GM12872 (cell line): ENCODE measurements around the gene PDGFB.
A peak's percentile ranks its signal among the peaks of the same experiment; 100 is the strongest.

Experiments used
- TF ChIP-seq, protein P1 (sequence below): IDR thresholded peaks from 3 replicates; pipeline ENCODE4 v1.5.1; 2011; ENCODE audit warnings: low read depth, mild to moderate bottlenecking, low read length, moderate library complexity; ENCODE audit not compliant: insufficient read depth

Gene PDGFB

DNA sequence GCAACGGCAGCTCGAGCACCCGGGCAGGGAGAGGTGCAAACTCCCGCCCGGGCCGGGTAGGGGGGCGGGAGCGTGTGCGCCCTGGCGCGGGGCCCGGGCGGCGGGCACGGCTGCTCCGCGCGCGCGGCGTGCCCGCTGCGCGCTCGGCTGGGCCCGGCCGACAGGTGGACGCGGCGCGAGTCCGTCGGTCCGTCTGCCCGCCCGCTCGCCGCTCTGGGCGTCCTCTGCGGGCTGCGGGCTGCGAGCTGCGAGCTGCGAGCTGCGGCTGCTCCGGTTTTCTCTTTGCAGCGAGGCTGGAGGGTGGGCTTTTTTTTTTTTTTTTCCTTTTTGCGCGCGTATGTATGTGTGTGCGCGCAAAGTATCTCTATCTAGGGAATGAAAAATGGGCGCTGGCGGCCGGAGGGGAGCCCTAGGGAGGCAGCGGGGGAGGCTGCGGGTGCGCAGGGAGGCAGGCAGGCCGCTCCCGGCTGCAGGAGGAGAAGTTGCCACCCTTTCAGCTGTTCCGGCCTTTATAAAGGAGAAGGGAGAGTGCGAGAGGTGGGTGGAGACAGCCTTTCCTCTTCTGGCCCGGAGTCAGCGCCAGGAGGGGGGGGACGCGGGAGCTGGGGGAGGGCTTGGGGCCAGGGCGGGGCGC is at the start of gene PDGFB:
TSS of gene PDGFB (minus strand) at position 487 of the 634 bp plus-strand sequence. CDS start 1,019 bp downstream, outside the sequence.
- TF ChIP-seq, protein P1, sequence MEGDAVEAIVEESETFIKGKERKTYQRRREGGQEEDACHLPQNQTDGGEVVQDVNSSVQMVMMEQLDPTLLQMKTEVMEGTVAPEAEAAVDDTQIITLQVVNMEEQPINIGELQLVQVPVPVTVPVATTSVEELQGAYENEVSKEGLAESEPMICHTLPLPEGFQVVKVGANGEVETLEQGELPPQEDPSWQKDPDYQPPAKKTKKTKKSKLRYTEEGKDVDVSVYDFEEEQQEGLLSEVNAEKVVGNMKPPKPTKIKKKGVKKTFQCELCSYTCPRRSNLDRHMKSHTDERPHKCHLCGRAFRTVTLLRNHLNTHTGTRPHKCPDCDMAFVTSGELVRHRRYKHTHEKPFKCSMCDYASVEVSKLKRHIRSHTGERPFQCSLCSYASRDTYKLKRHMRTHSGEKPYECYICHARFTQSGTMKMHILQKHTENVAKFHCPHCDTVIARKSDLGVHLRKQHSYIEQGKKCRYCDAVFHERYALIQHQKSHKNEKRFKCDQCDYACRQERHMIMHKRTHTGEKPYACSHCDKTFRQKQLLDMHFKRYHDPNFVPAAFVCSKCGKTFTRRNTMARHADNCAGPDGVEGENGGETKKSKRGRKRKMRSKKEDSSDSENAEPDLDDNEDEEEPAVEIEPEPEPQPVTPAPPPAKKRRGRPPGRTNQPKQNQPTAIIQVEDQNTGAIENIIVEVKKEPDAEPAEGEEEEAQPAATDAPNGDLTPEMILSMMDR: no peak

DNA sequence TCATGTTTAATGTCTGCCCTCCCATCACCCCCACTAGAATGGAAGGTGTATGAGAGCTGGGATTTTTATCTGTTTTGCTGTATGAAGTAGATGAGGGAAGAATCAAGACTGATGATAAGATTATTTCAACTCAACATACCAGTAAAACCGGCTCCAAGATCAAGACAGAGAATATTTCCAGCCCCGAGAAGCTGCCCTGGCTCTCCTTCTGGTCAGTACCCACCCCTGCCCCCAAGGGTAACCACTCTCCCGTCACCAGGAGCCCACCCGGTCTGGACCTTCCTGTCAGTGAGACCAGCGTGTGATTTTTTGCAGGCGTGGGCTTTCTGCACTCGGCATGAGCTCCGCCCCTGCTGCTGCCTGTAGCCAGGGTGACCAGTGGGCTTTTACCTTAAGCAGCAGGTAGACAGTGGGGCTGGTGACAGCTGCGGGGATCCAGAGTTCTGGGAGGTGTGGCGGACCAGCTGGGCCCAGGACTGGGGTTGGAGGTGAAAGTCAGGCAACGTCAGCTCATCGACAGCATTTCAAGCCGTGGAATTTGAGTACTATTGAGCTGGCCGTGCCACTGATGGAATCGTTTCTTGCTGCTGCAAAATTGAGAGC is 49.1 kb upstream of the PDGFB start:
- TF ChIP-seq, protein P1: no peak

DNA sequence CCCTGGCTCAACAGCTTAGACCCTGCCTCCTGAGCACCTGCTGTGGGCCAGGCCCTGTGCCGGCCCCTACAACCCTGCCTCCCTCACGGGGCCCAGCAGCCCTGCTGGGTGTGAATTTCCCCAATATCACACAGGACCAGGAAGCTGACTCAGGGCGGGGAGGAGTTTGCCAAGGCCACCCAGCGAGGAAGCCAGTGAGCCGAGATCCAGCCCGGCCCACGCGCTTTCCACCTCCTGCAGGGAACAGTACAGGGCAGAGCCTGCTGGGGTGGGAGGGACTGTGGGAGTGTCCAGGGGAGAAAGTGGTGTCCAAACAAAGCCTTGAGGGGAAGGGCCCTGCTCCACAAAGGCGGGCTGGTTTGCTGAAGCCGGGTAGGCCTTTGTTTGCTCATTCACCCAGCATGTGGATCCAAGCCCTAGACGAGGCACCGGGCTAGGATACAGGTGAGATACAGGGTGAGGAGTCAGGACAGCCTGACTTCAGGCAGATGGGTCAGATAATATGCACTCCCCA is 47.8 kb upstream of the PDGFB start:
- TF ChIP-seq, protein P1: no peak

DNA sequence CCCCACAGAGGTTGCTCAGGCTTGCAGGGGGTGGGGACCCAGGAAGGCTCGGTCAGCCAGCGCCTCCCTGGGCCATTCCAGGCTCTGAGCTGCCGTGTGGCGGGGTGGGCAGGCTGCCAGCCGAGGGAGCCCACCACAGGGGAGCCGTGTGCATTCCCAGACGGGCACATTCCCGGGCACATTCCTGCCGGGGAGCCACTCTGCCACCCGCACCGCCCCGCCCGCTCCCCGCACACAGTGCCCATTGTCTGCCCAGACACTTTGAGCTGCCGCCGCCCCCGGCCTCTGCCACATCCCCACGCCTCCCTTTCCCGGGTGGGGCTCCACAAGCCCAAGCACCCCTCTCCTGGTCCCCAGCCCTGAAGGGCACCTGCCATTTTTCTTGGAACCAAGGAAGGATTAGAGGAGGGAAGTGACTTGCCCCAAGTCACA is 47.3 kb upstream of the PDGFB start:
- TF ChIP-seq, protein P1: no peak

DNA sequence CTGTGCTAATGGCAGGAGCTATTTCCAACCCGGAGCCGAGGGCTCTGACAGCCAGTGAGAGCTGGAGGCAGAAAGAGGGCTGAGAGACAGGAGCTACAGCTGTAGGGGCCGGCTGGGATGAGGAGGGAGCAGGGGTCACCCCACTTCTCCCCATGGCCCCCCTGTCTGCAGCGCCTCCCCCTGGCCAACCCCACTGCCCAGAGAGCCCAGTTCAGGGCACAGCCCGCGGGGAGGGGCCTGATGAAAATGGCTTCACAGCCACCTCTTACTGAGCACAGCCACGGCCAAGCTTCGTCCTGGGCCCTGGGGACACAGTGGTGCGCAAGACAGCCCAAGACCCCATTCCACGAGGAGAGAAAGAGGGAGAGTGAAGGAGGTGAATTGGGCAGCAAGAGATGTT is 46.7 kb upstream of the PDGFB start:
- TF ChIP-seq, protein P1: peak; percentile 21; the same call in 1 of the 3 replicates

DNA sequence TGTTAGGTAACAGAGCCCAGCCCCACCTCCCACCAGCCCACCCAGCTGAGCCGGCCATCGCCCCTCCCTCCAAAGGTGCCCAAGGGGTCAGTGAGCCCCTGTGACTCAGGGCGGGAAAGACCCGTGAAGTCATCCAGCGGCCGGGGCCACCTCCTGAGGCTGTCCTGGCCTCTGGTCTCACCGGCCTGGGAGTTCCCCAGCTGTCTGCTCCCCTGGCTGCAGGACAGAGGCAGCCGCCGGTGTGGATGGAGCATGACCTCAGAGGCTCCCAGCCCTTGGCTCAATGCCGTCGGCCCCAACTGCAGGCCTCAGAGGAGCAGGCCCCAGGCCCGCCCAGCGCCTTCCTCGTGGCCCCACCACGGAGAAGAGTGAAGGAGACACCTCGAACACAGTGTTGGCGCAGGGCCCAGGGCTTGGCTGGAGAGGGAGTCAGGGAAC is 46.0 kb upstream of the PDGFB start:
- TF ChIP-seq, protein P1: no peak

DNA sequence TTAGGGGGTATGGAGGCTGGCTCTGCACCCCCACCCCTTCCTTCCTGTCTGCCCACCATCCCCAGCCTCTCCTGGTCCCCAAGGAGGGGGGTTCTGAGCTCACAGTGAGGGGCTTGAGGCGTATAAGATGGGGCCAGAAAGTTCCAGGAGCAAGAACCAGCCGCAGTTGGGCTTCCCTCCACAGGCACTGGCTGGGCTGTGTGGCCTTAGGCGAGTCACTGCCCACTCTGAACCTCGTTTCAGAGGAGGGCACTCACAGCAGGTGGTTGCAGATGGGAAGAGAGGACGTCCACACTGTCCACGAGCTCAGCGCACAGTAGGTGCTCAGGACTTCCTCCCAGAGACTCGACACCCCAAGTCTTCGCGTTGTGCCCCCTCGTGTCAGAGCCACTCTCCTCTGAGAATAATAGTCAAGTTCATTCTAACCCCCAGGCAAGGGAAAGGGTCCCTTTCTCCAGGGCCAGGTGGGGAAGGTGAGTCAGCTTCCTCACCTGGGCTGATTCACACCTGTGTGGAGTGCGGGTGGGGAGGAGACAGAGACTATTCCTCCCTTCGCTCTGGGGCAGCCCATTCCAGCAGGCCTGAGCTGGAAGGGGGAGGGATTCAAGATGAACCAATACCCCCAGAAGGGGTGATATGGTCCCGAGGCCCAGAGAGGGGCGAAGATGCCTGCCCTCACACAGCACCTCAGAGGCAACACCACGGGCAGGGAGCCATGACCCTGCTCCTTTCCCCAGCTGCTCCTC is 45.4 kb upstream of the PDGFB start:
- TF ChIP-seq, protein P1: no peak
